ENCODE measurements around the gene TTBK1. TPM values are rescaled to one million over a fixed set of nuclear protein-coding genes. Genes with fewer than 3 reads are reported as not detected.

The TTBK1 gene
- total RNA-seq, 1 experiment from 2014 or later, result 0.68 TPM

GRCh38 chr6:43308101-43308989 is 65.1 kb downstream of the TTBK1 start, which contains the start of gene CRIP3 (continued):
- TF ChIP-seq STAT6 (CRISPR knock-in tag; conservative IDR thresholded peaks at IDR 0.05; ENCODE audit: low read depth), result no peak
- TF ChIP-seq IRF2 (CRISPR knock-in tag; IDR thresholded peaks at IDR 0.05; ENCODE audit: borderline replicate concordance, low read depth), result no peak
- TF ChIP-seq HMGXB4 (CRISPR knock-in tag; IDR thresholded peaks at IDR 0.05), result peak; percentile 44; the same call in 1 of the 2 replicates
- TF ChIP-seq FOXK1 (CRISPR knock-in tag; IDR thresholded peaks at IDR 0.05), result peak; percentile 72
- TF ChIP-seq ZNF532 (CRISPR knock-in tag; IDR thresholded peaks at IDR 0.05; ENCODE audit: borderline replicate concordance), result no peak
- TF ChIP-seq MLX (CRISPR knock-in tag; IDR thresholded peaks at IDR 0.05), result no peak
- TF ChIP-seq AFF4 (CRISPR knock-in tag; IDR thresholded peaks at IDR 0.05; ENCODE audit: borderline replicate concordance), result no peak
- TF ChIP-seq OVOL2 (CRISPR knock-in tag; IDR thresholded peaks at IDR 0.05; ENCODE audit: borderline replicate concordance), result no peak
- no peak for TF ChIP-seq ZNF232 (CRISPR knock-in tag; IDR thresholded peaks at IDR 0.05)
- TF ChIP-seq ETV6 (CRISPR knock-in tag; IDR thresholded peaks at IDR 0.05), result no peak
- no peak for TF ChIP-seq GABPB1 (CRISPR knock-in tag; IDR thresholded peaks at IDR 0.05)
- TF ChIP-seq ERG (CRISPR knock-in tag; IDR thresholded peaks at IDR 0.05), result no peak
- no peak for TF ChIP-seq FOXJ3 (CRISPR knock-in tag; IDR thresholded peaks at IDR 0.05; ENCODE audit: borderline replicate concordance)

All from WTC11 (cell line).